C4-2B (cell line): ENCODE measurements around the gene FOXO3.

ENCODE experiments used
- CTCF ChIP-seq: fragments of 450-650 bp; conservative IDR thresholded peaks from 2 replicates; pipeline ENCODE4 v1.5.1; 2017; ENCODE audit warnings: mild to moderate bottlenecking
- ZFX ChIP-seq: fragments of 450-650 bp; IDR thresholded peaks from 2 replicates; pipeline ENCODE4 v1.6.1; 2017

GRCh38 chr6:108698593-108699289 is 138.0 kb downstream of the FOXO3 start:
- no peak for TF ChIP-seq CTCF
- no peak for TF ChIP-seq ZFX
